ENCODE results near the gene GPR183. TPM values are rescaled to one million over a fixed set of nuclear protein-coding genes. Genes with fewer than 3 reads are reported as not detected.

Gene GPR183
- total and polyA plus RNA-seq, 2 experiments from 2014 or later = 0.25 TPM; not detected in 1

DNA sequence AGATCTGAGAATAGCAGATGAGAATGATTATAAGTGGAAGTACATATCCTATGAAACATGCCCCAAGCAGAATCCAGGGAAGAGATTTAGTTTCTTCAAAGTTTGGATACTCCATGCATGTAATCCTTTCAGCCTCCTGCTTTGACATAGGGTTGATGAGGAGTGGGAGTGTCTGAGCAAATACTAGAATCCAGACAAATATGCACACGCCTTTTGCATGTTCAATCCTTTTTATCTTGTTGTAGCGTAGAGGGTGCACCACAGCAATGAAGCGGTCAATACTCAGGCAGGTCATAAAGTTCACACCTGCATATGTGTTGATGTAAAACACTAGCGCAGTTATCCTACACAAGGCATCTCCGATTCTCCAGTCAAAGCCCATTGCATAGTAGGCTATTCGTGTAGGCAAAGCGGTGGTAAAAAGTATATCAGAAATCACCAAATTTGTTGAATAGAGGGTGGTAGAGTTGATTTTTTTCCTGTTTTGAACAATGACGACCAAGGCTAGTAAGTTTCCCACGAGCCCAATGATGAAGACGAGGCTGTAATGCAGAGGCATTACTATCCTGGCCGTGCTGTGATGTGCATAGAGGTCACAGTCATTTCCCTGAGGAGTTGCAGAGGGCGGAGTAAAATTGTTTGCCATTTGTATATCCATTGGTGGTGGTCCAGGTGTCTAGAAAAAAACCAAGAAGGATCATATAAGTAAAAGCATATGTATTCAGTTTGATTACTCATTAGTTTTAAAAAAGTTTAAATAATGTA lies 11.5 kb downstream of the GPR183 start:
- Histone ChIP-seq H2AFZ (no peak overlapping the region), H3F3A (ENCODE audit: insufficient read depth) (no peaks in the 10 kb centered on the region), H4K20me1 (ENCODE audit: insufficient read depth) (no peaks in the 10 kb centered on the region), H3K79me2 (ENCODE audit: insufficient read depth) (no peaks in the 10 kb centered on the region), H3K4me3 (no peak overlapping the region), H3K4me1 (ENCODE audit: insufficient read depth) (peaks cover 5% of the 10 kb centered on the region; the same call in 1 of the 2 replicates), H3K9ac (no peak overlapping the region), H3K36me3 (ENCODE audit: low read depth) (no peaks in the 10 kb centered on the region), H3K27ac (no peak overlapping the region), H3K9me3 (ENCODE audit: low read depth) (no peaks in the 10 kb centered on the region), H3K4me2 (ENCODE audit: unreplicated experiment) (no peak overlapping the region), H3K27me3 (replicated peaks; ENCODE audit: insufficient read depth) (no peaks in the 10 kb centered on the region), H3K9me2 (ENCODE audit: insufficient read depth) (no peaks in the 10 kb centered on the region)
- no peak for DNase-seq
- 94 to 95% methylated on average over 12 of the region's 12 CpGs for WGBS, 2 experiments (ENCODE audit: low coverage in 1 of 2, low lambda C conversion rate in 2 of 2, missing lambda C conversion rate in 2 of 2)
- in situ Hi-C loops (cut with MboI) = no loop called here
- TF ChIP-seq EZH2 (IDR thresholded peaks at IDR 0.05; ENCODE audit: insufficient read depth, poor library complexity, severe bottlenecking) (no peak), EZH2phosphoT487 (IDR thresholded peaks at IDR 0.05; ENCODE audit: insufficient read depth, low read depth) (no peak)

DNA sequence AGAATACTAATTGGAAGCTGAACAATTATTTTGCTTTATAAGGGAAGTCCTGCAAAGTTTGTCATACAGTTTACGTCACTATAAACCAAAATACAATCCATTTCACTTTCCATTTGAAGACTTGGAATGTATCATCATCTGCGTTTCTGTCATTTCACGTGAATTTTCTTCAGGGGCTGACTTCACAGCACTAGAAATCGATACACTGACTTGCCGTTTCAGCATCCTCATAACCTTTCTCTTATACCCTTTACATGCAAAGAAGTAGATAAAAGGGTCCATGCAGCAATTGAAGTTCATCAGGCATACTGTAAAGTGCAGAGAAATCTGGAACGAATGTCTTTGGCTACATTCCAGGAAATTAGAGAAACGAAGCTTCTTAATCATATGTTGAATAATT lies 12.2 kb downstream of the GPR183 start:
- Histone ChIP-seq H3K36me3 (ENCODE audit: low read depth) (no peaks in the 10 kb centered on the region), H3K9me2 (ENCODE audit: insufficient read depth) (no peaks in the 10 kb centered on the region), H3F3A (ENCODE audit: insufficient read depth) (no peaks in the 10 kb centered on the region), H3K9me3 (ENCODE audit: low read depth) (no peaks in the 10 kb centered on the region), H3K4me2 (ENCODE audit: unreplicated experiment) (no peak overlapping the region), H4K20me1 (ENCODE audit: insufficient read depth) (no peaks in the 10 kb centered on the region), H3K27ac (no peak overlapping the region), H3K27me3 (replicated peaks; ENCODE audit: insufficient read depth) (no peaks in the 10 kb centered on the region), H3K9ac (no peak overlapping the region), H3K79me2 (ENCODE audit: insufficient read depth) (no peaks in the 10 kb centered on the region), H3K4me3 (no peak overlapping the region), H2AFZ (no peak overlapping the region), H3K4me1 (ENCODE audit: insufficient read depth) (peaks cover 5% of the 10 kb centered on the region; the same call in 1 of the 2 replicates)
- 41 to 52% methylated on average over 7 of the region's 7 CpGs for WGBS, 2 experiments (ENCODE audit: low coverage in 1 of 2, low lambda C conversion rate in 2 of 2, missing lambda C conversion rate in 2 of 2)
- DNase-seq = no peak
- in situ Hi-C loops (cut with MboI) = no loop called here
- TF ChIP-seq EZH2 (IDR thresholded peaks at IDR 0.05; ENCODE audit: insufficient read depth, poor library complexity, severe bottlenecking) (no peak), EZH2phosphoT487 (IDR thresholded peaks at IDR 0.05; ENCODE audit: insufficient read depth, low read depth) (no peak)

- Histone ChIP-seq H3K36me3 (ENCODE audit: low read depth) (no peaks in the 10 kb centered on the region), H3K27ac (no peak overlapping the region), H4K20me1 (ENCODE audit: insufficient read depth) (no peaks in the 10 kb centered on the region), H2AFZ (no peak overlapping the region), H3K27me3 (replicated peaks; ENCODE audit: insufficient read depth) (no peaks in the 10 kb centered on the region), H3K9me3 (ENCODE audit: low read depth) (no peaks in the 10 kb centered on the region), H3K4me2 (ENCODE audit: unreplicated experiment) (no peak overlapping the region), H3K4me1 (ENCODE audit: insufficient read depth) (peaks cover 5% of the 10 kb centered on the region; the same call in 1 of the 2 replicates), H3K4me3 (no peak overlapping the region), H3K9ac (no peak overlapping the region), H3K79me2 (ENCODE audit: insufficient read depth) (no peaks in the 10 kb centered on the region), H3F3A (ENCODE audit: insufficient read depth) (no peaks in the 10 kb centered on the region), H3K9me2 (ENCODE audit: insufficient read depth) (no peaks in the 10 kb centered on the region)
- TF ChIP-seq EZH2 (IDR thresholded peaks at IDR 0.05; ENCODE audit: insufficient read depth, poor library complexity, severe bottlenecking) (no peak), EZH2phosphoT487 (IDR thresholded peaks at IDR 0.05; ENCODE audit: insufficient read depth, low read depth) (no peak)
- no peak for DNase-seq
- in situ Hi-C loops (cut with MboI) = no loop called here
Observed at GRCh38 chr13:99294198-99294597, 13.0 kb downstream of the GPR183 start.

- 96 to 98% methylated on average over 2 of the region's 2 CpGs for WGBS, 2 experiments (ENCODE audit: low coverage in 1 of 2, low lambda C conversion rate in 2 of 2, missing lambda C conversion rate in 2 of 2)
- H3F3A ChIP-seq (ENCODE audit: insufficient read depth) = no peaks in the 10 kb centered on the region
- no peak overlapping the region for H3K27ac ChIP-seq
- no peaks in the 10 kb centered on the region for H3K9me2 ChIP-seq (ENCODE audit: insufficient read depth)
- H2AFZ ChIP-seq = no peak overlapping the region
- peaks cover 5% of the 10 kb centered on the region; the same call in 1 of the 2 replicates for H3K4me1 ChIP-seq (ENCODE audit: insufficient read depth)
- H3K27me3 ChIP-seq (replicated peaks; ENCODE audit: insufficient read depth) = no peaks in the 10 kb centered on the region
- H3K4me2 ChIP-seq (ENCODE audit: unreplicated experiment) = no peak overlapping the region
- in situ Hi-C loops (cut with MboI) = no loop called here
- H3K79me2 ChIP-seq (ENCODE audit: insufficient read depth) = no peaks in the 10 kb centered on the region
- no peaks in the 10 kb centered on the region for H3K9me3 ChIP-seq (ENCODE audit: low read depth)
- no peaks in the 10 kb centered on the region for H3K36me3 ChIP-seq (ENCODE audit: low read depth)
- TF ChIP-seq EZH2phosphoT487 (IDR thresholded peaks at IDR 0.05; ENCODE audit: insufficient read depth, low read depth) = no peak
- TF ChIP-seq EZH2 (IDR thresholded peaks at IDR 0.05; ENCODE audit: insufficient read depth, poor library complexity, severe bottlenecking) = no peak
- H3K9ac ChIP-seq = no peak overlapping the region
- no peaks in the 10 kb centered on the region for H4K20me1 ChIP-seq (ENCODE audit: insufficient read depth)
- DNase-seq = no peak
- H3K4me3 ChIP-seq = no peak overlapping the region
Observed at GRCh38 chr13:99293178-99293577, 14.0 kb downstream of the GPR183 start.

Measured in GM23248 (cell line).